MM.1S (cell line): ENCODE data around the gene LIMCH1.

Experiments
- EZH2 ChIP-seq: fragments of 300-600 bp; sonication (generic); optimal IDR thresholded peaks from 2 replicates; pipeline ENCODE3; 2017; ENCODE audit warnings: low read depth, mild to moderate bottlenecking, antibody characterized with exemption, low read length, mixed read lengths
- EZH2phosphoT487 ChIP-seq: fragments of 300-600 bp; sonication (generic); IDR thresholded peaks from 2 replicates; pipeline ENCODE4 v1.6.1; 2018; ENCODE audit warnings: antibody characterized with exemption, low read length
- TF ChIP-seq, protein P1 (sequence below): fragments of 300-600 bp; sonication (generic); IDR thresholded peaks from 2 replicates; pipeline ENCODE4 v1.5.1; 2016; ENCODE audit warnings: antibody characterized with exemption, low read length, mixed read lengths

DNA sequence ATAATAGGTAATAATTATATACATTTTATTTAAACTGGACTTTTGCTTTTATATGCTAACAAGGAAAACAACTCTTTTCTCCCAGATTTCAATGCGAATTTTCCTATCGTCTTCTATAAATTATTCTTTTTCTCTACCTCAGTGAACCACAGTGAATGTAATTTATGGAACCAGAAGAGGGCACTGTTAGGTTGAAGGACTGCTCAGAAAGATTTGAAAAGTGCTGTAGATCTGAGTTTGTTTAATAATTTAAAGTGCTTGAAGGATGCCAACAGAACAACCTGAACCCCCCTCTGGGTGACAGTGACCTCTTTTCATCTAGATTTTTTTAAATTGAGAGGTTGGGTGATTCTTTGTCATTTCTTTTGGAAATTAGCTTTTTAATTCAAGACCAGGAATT, 155.7 kb downstream of the LIMCH1 start:
- TF ChIP-seq, protein P1, sequence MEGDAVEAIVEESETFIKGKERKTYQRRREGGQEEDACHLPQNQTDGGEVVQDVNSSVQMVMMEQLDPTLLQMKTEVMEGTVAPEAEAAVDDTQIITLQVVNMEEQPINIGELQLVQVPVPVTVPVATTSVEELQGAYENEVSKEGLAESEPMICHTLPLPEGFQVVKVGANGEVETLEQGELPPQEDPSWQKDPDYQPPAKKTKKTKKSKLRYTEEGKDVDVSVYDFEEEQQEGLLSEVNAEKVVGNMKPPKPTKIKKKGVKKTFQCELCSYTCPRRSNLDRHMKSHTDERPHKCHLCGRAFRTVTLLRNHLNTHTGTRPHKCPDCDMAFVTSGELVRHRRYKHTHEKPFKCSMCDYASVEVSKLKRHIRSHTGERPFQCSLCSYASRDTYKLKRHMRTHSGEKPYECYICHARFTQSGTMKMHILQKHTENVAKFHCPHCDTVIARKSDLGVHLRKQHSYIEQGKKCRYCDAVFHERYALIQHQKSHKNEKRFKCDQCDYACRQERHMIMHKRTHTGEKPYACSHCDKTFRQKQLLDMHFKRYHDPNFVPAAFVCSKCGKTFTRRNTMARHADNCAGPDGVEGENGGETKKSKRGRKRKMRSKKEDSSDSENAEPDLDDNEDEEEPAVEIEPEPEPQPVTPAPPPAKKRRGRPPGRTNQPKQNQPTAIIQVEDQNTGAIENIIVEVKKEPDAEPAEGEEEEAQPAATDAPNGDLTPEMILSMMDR: peak; percentile 59
- TF ChIP-seq EZH2: no peak
- TF ChIP-seq EZH2phosphoT487: no peak
